ENCODE measurements around the gene GSX2. TPM values are rescaled to one million over a fixed set of nuclear protein-coding genes. Genes with fewer than 3 reads are reported as not detected.

The GSX2 gene
- total RNA-seq, 4 donors from 2014 or later, result not detected

- TF ChIP-seq CTCF (IDR thresholded peaks at IDR 0.05) (no peak), POLR2A (IDR thresholded peaks at IDR 0.05) (no peak)
- peaks cover 5 to 70% (median 38%) of the 10 kb centered on the region in 3 donors for H3K4me1 ChIP-seq
- no peaks in the 10 kb centered on the region for H3K27me3 ChIP-seq
- no peaks in the 10 kb centered on the region for H3K9me3 ChIP-seq
- no peak overlapping the region for H3K27ac ChIP-seq
- H3K36me3 ChIP-seq, result no peaks in the 10 kb centered on the region
- DNase-seq, result no peak
- intact Hi-C loops (cut with DNase I), result no loop called here
- H3K4me3 ChIP-seq, result no peak overlapping the region
Observed at GRCh38 chr4:54056360-54056759, 43.6 kb upstream of the GSX2 start.

DNA sequence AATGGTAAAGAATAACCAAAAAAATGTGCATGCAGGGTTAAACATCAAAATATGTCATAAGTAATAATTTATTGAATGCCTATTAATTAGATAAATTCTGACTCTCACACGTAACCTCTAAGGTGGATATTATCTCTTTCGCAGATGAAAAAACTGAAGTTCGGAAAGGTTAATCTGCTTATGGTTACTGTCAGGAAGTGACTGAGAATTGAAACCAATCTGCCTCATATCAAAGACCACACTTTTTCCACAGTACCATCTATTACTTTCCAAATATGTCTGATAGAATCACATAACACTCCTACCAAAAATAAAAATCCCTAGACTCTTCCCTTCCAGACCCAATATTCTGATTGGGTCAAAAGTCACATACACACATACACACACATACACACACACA is 41.8 kb upstream of the GSX2 start:
- no peak overlapping the region for H3K27ac ChIP-seq
- intact Hi-C loops (cut with DNase I), result no loop called here
- H3K36me3 ChIP-seq, result no peaks in the 10 kb centered on the region
- H3K9me3 ChIP-seq, result no peaks in the 10 kb centered on the region
- H3K4me1 ChIP-seq, result peaks cover 15 to 78% (median 43%) of the 10 kb centered on the region in 3 donors
- no peak overlapping the region for H3K4me3 ChIP-seq
- TF ChIP-seq CTCF (IDR thresholded peaks at IDR 0.05) (no peak), POLR2A (IDR thresholded peaks at IDR 0.05) (no peak)
- no peaks in the 10 kb centered on the region for H3K27me3 ChIP-seq
- no peak for DNase-seq
- 63 to 70% methylated on average over 3 of the region's 3 CpGs for WGBS, 2 donors

- DNase-seq, result no peak
- H3K4me1 ChIP-seq, result peaks cover 15 to 72% (median 46%) of the 10 kb centered on the region in 3 donors
- WGBS, 2 donors, result 68 to 74% methylated on average over 2 of the region's 2 CpGs
- intact Hi-C loops (cut with DNase I), result no loop called here
- H3K9me3 ChIP-seq, result no peaks in the 10 kb centered on the region
- H3K27me3 ChIP-seq, result no peaks in the 10 kb centered on the region
- no peak overlapping the region for H3K27ac ChIP-seq
- no peaks in the 10 kb centered on the region for H3K36me3 ChIP-seq
- no peak for TF ChIP-seq CTCF (IDR thresholded peaks at IDR 0.05)
- TF ChIP-seq POLR2A (IDR thresholded peaks at IDR 0.05), result no peak
- peak overlapping the region in 1 of 4 donors; percentile 14 for H3K4me3 ChIP-seq
Observed at GRCh38 chr4:54060116-54060515, 39.8 kb upstream of the GSX2 start.

DNA sequence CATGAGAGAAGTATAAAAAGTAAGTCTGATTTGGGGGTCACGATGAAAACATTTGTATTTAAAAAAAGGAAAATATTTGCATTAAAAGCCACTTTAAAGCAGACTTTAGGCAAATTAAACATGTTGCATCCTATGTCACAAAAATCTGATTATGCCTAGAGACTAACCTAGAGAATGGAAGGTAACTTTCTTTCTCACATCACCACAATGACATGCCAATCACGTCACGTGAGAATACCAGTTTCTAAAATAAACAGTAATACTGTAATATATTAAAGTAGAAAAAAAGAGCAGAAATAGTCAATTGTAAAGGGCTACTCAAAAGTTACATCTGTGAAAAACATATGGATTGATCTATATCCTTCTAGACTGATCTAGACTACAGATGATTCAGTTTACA is 38.9 kb upstream of the GSX2 start:
- H3K4me1 ChIP-seq, result peaks cover 23 to 81% (median 56%) of the 10 kb centered on the region in 3 donors

DNA sequence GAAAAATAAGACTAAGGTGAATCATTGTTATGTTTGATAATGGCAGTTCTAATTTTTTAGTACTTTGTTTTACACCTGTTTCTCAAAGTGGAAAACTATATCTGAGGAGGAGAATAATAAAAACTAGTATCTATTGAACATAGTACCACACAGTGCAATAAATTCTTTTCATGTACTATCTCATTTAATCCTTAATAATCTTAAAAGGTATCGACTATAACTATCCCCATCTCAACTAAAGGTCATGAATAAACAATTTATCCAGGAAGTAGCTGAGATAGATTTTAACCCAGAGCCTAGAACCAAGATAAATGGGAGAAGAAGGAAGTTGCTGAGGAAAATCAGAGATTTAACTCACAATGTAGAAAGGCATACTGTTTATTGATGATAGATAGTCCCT is 38.1 kb upstream of the GSX2 start:
- no peaks in the 10 kb centered on the region for H3K27me3 ChIP-seq
- no peak for TF ChIP-seq CTCF (IDR thresholded peaks at IDR 0.05)
- no peak for TF ChIP-seq POLR2A (IDR thresholded peaks at IDR 0.05)
- peak overlapping the region in 1 of 4 donors; percentile 97 for H3K27ac ChIP-seq
- intact Hi-C loops (cut with DNase I), result no loop called here
- H3K9me3 ChIP-seq, result no peaks in the 10 kb centered on the region
- WGBS, 2 donors, result 76 to 88% methylated on average over 1 of the region's 1 CpG
- no peaks in the 10 kb centered on the region for H3K36me3 ChIP-seq
- H3K4me3 ChIP-seq, result peak overlapping the region in 3 of 4 donors; percentile 93 to 98 (median 95)
- H3K4me1 ChIP-seq, result peaks cover 27 to 83% (median 56%) of the 10 kb centered on the region in 3 donors
- no peak for DNase-seq

More for the DNA sequence above, 38.9 kb upstream of the GSX2 start:
- intact Hi-C loops (cut with DNase I), result no loop called here
- Histone ChIP-seq H3K36me3 (no peaks in the 10 kb centered on the region), H3K27ac (no peak overlapping the region), H3K27me3 (no peaks in the 10 kb centered on the region), H3K9me3 (no peaks in the 10 kb centered on the region), H3K4me3 (peak overlapping the region in 1 of 4 donors; percentile 95)
- WGBS, 2 donors, result 46 to 57% methylated on average over 3 of the region's 3 CpGs
- DNase-seq, result no peak
- TF ChIP-seq POLR2A (IDR thresholded peaks at IDR 0.05), result no peak
- TF ChIP-seq CTCF (IDR thresholded peaks at IDR 0.05), result no peak
